Measurements from ENCODE around the gene ERVV-1. TPM values are rescaled to one million over a fixed set of nuclear protein-coding genes. Genes with fewer than 3 reads are reported as not detected.
"Not testable (repeated sequence)": the region's sequence is repeated elsewhere in the genome, so short reads cannot be mapped to it uniquely, and the experiment has no call there.

The ERVV-1 gene
- total and polyA plus RNA-seq, 12 donors, result not detected

- peak in 3 of 7 donors; percentile 12 to 51 (median 24) for DNase-seq
- Histone ChIP-seq H3K4me1 (replicated peaks in 1 of 2) (no peaks in the 10 kb centered on the region), H3K4me3 (no peak overlapping the region), H3K9me3 (replicated peaks in 1 of 3) (peaks cover 0 to 15% (median 0%) of the 10 kb centered on the region in 3 donors), H3K27me3 (no peaks in the 10 kb centered on the region), H3K27ac (no peak overlapping the region), H3K36me3 (replicated peaks in 1 of 2) (no peaks in the 10 kb centered on the region)
- TF ChIP-seq CTCF (IDR thresholded peaks at IDR 0.05), result peak in 1 of 6 experiments; percentile 2
- TF ChIP-seq POLR2A (IDR thresholded peaks at IDR 0.05), result no peak
- 14 to 27% (median 20%) methylated on average over 1 of the region's 1 CpG; no CpG with 5 or more reads in 1 of the 4 donors for WGBS, 4 donors
- intact Hi-C loops (cut with DNase I), result no loop called here
Measured at GRCh38 chr19:53019684-53020083, 6.0 kb downstream of the ERVV-1 start.

GRCh38 chr19:53028306-53028705, 14.6 kb downstream of the ERVV-1 start:
- intact Hi-C loops (cut with DNase I); H3K4me1 ChIP-seq (replicated peaks in 1 of 2); DNase-seq; H3K4me3 ChIP-seq; H3K27me3 ChIP-seq; H3K27ac ChIP-seq; H3K9me3 ChIP-seq (replicated peaks in 1 of 3); H3K36me3 ChIP-seq (replicated peaks in 1 of 2): not testable (repeated sequence)
- 31 to 49% (median 41%) methylated on average over 4 to 7 of the region's 7 CpGs for WGBS, 4 donors

GRCh38 chr19:53034054-53034453, 20.3 kb downstream of the ERVV-1 start:
- Histone ChIP-seq H3K27ac (no peak overlapping the region), H3K27me3 (peaks cover under 1% of the 10 kb centered on the region), H3K4me1 (replicated peaks in 1 of 2) (no peaks in the 10 kb centered on the region), H3K36me3 (replicated peaks in 1 of 2) (no peaks in the 10 kb centered on the region), H3K9me3 (replicated peaks in 1 of 3) (no peaks in the 10 kb centered on the region), H3K4me3 (no peak overlapping the region)
- no peak for DNase-seq
- intact Hi-C loops (cut with DNase I), result no loop called here
- TF ChIP-seq POLR2A (IDR thresholded peaks at IDR 0.05) (no peak), CTCF (IDR thresholded peaks at IDR 0.05) (no peak)
- 77 to 85% (median 82%) methylated on average over 2 of the region's 2 CpGs for WGBS, 4 donors

- TF ChIP-seq CTCF (IDR thresholded peaks at IDR 0.05) (no peak), POLR2A (IDR thresholded peaks at IDR 0.05) (no peak)
- DNase-seq, result no peak
- no peaks in the 10 kb centered on the region for H3K4me1 ChIP-seq (replicated peaks in 1 of 2)
- H3K27me3 ChIP-seq, result peaks cover 4% of the 10 kb centered on the region
- no peaks in the 10 kb centered on the region for H3K9me3 ChIP-seq (replicated peaks in 1 of 3)
- intact Hi-C loops (cut with DNase I), result no loop called here
- H3K4me3 ChIP-seq, result no peak overlapping the region
- WGBS, 4 donors, result 64 to 76% (median 75%) methylated on average over 4 of the region's 4 CpGs
- H3K27ac ChIP-seq, result no peak overlapping the region
- H3K36me3 ChIP-seq (replicated peaks in 1 of 2), result no peaks in the 10 kb centered on the region
Measured at GRCh38 chr19:53034948-53035675, 21.4 kb downstream of the ERVV-1 start.

Measured in adrenal gland (tissue), 12 donors.